Neural cell (in vitro differentiated cells): ENCODE data around the gene ALOX12B. TPM values are rescaled to one million over a fixed set of nuclear protein-coding genes. Genes with fewer than 3 reads are reported as not detected.

Source experiments
- H2AFZ ChIP-seq: fragments of 200-600, 300-800 bp; sonication (generic), shearing (Covaris generic); 2 replicates; pipeline ENCODE4 v1.6.0; 2014; ENCODE audit warnings: low read depth, mild to moderate bottlenecking, antibody characterized with exemption, low read length, moderate library complexity
- H3F3A ChIP-seq: fragments of 200-600 bp; shearing (Covaris generic); 2 replicates; pipeline ENCODE4 v1.6.1; 2016; ENCODE audit warnings: mild to moderate bottlenecking, moderate library complexity, mixed read lengths, antibody characterized with exemption, low read length; ENCODE audit not compliant: insufficient read depth, poor library complexity, severe bottlenecking
- H3K27ac ChIP-seq: fragments of 200-600, 300-800 bp; sonication (generic), shearing (Covaris generic); 2 replicates; pipeline ENCODE4 v1.5.1; 2014; ENCODE audit warnings: mild to moderate bottlenecking, low read length, moderate library complexity
- H3K27me3 ChIP-seq: fragments of 300-800, 200-600 bp; sonication (generic), shearing (Covaris generic); 2 replicates; pipeline ENCODE4 v1.6.0; 2014; ENCODE audit warnings: mild to moderate bottlenecking, low read depth, low read length, moderate library complexity; ENCODE audit not compliant: insufficient read depth
- H3K36me3 ChIP-seq: fragments of 300-800, 200-600 bp; sonication (generic), shearing (Covaris generic); 2 replicates; pipeline ENCODE4 v1.5.1; 2014; ENCODE audit warnings: mild to moderate bottlenecking, antibody characterized with exemption, low read length, moderate library complexity; ENCODE audit not compliant: insufficient read depth
- H3K4me2 ChIP-seq: fragments of 300-800, 200-600 bp; sonication (generic), shearing (Covaris generic); 2 replicates; pipeline ENCODE4 v1.6.0; 2014; ENCODE audit warnings: mild to moderate bottlenecking, low read length
- H3K4me3 ChIP-seq: fragments of 300-800, 200-600 bp; sonication (generic), shearing (Covaris generic); 2 replicates; pipeline ENCODE4 v1.5.1; 2014; ENCODE audit warnings: mild to moderate bottlenecking, low read length, moderate library complexity
- H3K79me2 ChIP-seq: fragments of 200-600 bp; shearing (Covaris generic); replicated peaks from 2 replicates; pipeline ENCODE4 v1.6.0; 2014; ENCODE audit warnings: mild to moderate bottlenecking, low read length, moderate library complexity; ENCODE audit not compliant: insufficient read depth
- H3K9ac ChIP-seq: fragments of 300-800, 200-600 bp; sonication (generic), shearing (Covaris generic); 2 replicates; pipeline ENCODE4 v1.6.1; 2016; ENCODE audit warnings: mild to moderate bottlenecking, low read length, mixed read lengths
- H3K9me2 ChIP-seq: fragments of 200-600 bp; shearing (Covaris generic); 2 replicates; pipeline ENCODE4 v1.6.1; 2016; ENCODE audit warnings: mild to moderate bottlenecking, low read length, mixed read lengths; ENCODE audit not compliant: insufficient read depth
- H3K9me3 ChIP-seq: fragments of 200-600, 300-800 bp; sonication (generic), shearing (Covaris generic); 2 replicates; pipeline ENCODE4 v1.6.1; 2016; ENCODE audit warnings: mild to moderate bottlenecking, mixed run types, low read length, moderate library complexity, mixed read lengths
- H4K20me1 ChIP-seq: fragments of 200-600 bp; shearing (Covaris generic); 2 replicates; pipeline ENCODE4 v1.6.1; 2016; ENCODE audit warnings: mild to moderate bottlenecking, mixed run types; ENCODE audit not compliant: insufficient read depth
- CTCF ChIP-seq: fragments of 450-650 bp; IDR thresholded peaks from 2 replicates; pipeline ENCODE4 v1.5.1; 2014; ENCODE audit warnings: antibody characterized with exemption, mild to moderate bottlenecking, moderate library complexity; ENCODE audit not compliant: poor library complexity, severe bottlenecking
- EP300 ChIP-seq: fragments of 450-650 bp; conservative IDR thresholded peaks from 2 replicates; pipeline ENCODE4 v1.6.1; 2014; ENCODE audit warnings: antibody characterized with exemption, mild to moderate bottlenecking, moderate library complexity; ENCODE audit not compliant: poor library complexity, severe bottlenecking
- MXI1 ChIP-seq: fragments of 450-650 bp; conservative IDR thresholded peaks from 2 replicates; pipeline ENCODE4 v1.6.1; 2014; ENCODE audit warnings: antibody characterized with exemption, mild to moderate bottlenecking; ENCODE audit not compliant: poor library complexity, severe bottlenecking
- RAD21 ChIP-seq: fragments of 450-650 bp; conservative IDR thresholded peaks from 2 replicates; pipeline ENCODE4 v1.6.1; 2014; ENCODE audit warnings: antibody characterized with exemption, mild to moderate bottlenecking, moderate library complexity
- TAF1 ChIP-seq: IDR thresholded peaks from 2 replicates; pipeline ENCODE4 v1.6.1; 2012; ENCODE audit warnings: low read depth
- polyA plus RNA-seq: library from polyadenylated mRNA; depleted of rRNA; stranded (reverse); fragments of >200 nt; gene quantifications from 2 replicates; pipeline ENCODE4 v1.2.3, GENCODE V29; 2014
- TF ChIP-seq, protein P1 (sequence below): IDR thresholded peaks from 2 replicates; pipeline ENCODE4 v1.6.1; 2012; ENCODE audit warnings: borderline replicate concordance

Gene ALOX12B
- polyA plus RNA-seq, 1 donor from 2014 or later: 0.31 TPM

DNA sequence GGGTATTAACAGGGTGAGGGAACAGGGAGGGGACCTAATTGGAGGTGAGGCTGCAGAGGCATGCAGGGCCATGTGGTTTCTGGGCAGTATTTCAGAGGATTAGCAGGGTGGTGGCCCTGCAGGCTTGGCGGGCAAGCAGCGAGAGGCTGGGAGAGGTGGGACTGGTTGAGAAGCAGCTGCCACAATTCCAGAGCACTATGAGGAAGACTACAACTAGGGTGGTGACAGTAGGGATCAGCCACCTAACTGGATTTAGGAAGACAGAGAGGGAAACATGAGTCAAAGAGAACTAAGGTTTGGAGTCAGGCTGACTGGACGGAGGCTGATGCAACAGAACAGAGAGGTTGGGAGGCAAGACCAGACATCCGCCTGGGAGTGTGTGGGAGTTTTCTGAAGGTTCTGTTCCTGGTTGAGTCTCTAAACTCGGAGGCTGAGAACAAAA, 18.5 kb upstream of the ALOX12B start:
- Histone ChIP-seq H3K36me3 (no peaks in the 10 kb centered on the region), H3K9me3 (no peaks in the 10 kb centered on the region), H3K9ac (no peak overlapping the region), H3K27ac (no peak overlapping the region), H3K9me2 (no peaks in the 10 kb centered on the region), H2AFZ (no peak overlapping the region), H3K27me3 (peaks cover 28% of the 10 kb centered on the region), H4K20me1 (no peaks in the 10 kb centered on the region), H3F3A (no peaks in the 10 kb centered on the region), H3K79me2 (no peaks in the 10 kb centered on the region), H3K4me2 (no peak overlapping the region), H3K4me3 (no peak overlapping the region)
- no peak for TF ChIP-seq EP300

DNA sequence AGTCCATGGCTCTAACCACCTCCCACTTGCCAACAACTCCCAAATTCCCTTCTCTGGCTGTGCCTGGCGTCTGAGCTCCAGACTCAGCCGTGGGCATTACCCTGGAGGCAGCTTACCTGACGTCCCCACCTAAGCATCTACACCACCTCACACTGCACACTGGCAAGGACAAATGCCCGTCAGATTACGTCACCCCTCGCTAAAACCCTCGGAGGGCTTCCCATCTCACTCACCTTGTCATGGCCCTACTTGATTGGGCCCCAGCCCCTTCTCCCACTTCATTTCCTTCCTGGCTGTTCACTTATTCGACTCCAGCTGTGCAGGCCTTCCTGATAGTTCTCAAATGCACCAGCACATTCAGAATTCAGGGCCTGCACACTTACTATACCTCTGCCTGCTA, 17.4 kb upstream of the ALOX12B start:
- Histone ChIP-seq H3K79me2 (no peaks in the 10 kb centered on the region), H2AFZ (no peak overlapping the region), H4K20me1 (no peaks in the 10 kb centered on the region), H3K4me3 (no peak overlapping the region), H3K9me2 (no peaks in the 10 kb centered on the region), H3K36me3 (no peaks in the 10 kb centered on the region), H3K27ac (no peak overlapping the region), H3K27me3 (peaks cover 18% of the 10 kb centered on the region), H3K9ac (no peak overlapping the region), H3K4me2 (no peak overlapping the region), H3K9me3 (no peaks in the 10 kb centered on the region), H3F3A (no peaks in the 10 kb centered on the region)
- no peak for TF ChIP-seq MXI1

GRCh38 chr17:8103549-8103948, 16.0 kb upstream of the ALOX12B start:
- peaks cover 5% of the 10 kb centered on the region for H3K27me3 ChIP-seq

More at GRCh38 chr17:8103549-8103948, 16.0 kb upstream of the ALOX12B start:
- no peak overlapping the region for H3K9ac ChIP-seq
- no peak overlapping the region for H3K4me3 ChIP-seq
- no peak overlapping the region for H3K27ac ChIP-seq
- TF ChIP-seq, protein P1, sequence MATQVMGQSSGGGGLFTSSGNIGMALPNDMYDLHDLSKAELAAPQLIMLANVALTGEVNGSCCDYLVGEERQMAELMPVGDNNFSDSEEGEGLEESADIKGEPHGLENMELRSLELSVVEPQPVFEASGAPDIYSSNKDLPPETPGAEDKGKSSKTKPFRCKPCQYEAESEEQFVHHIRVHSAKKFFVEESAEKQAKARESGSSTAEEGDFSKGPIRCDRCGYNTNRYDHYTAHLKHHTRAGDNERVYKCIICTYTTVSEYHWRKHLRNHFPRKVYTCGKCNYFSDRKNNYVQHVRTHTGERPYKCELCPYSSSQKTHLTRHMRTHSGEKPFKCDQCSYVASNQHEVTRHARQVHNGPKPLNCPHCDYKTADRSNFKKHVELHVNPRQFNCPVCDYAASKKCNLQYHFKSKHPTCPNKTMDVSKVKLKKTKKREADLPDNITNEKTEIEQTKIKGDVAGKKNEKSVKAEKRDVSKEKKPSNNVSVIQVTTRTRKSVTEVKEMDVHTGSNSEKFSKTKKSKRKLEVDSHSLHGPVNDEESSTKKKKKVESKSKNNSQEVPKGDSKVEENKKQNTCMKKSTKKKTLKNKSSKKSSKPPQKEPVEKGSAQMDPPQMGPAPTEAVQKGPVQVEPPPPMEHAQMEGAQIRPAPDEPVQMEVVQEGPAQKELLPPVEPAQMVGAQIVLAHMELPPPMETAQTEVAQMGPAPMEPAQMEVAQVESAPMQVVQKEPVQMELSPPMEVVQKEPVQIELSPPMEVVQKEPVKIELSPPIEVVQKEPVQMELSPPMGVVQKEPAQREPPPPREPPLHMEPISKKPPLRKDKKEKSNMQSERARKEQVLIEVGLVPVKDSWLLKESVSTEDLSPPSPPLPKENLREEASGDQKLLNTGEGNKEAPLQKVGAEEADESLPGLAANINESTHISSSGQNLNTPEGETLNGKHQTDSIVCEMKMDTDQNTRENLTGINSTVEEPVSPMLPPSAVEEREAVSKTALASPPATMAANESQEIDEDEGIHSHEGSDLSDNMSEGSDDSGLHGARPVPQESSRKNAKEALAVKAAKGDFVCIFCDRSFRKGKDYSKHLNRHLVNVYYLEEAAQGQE: no peak
- no peak for TF ChIP-seq RAD21
- no peak for TF ChIP-seq TAF1
- no peak for TF ChIP-seq CTCF
- no peaks in the 10 kb centered on the region for H4K20me1 ChIP-seq
- no peaks in the 10 kb centered on the region for H3F3A ChIP-seq
- H3K36me3 ChIP-seq: no peaks in the 10 kb centered on the region
- H3K9me2 ChIP-seq: no peaks in the 10 kb centered on the region
- H3K79me2 ChIP-seq: no peaks in the 10 kb centered on the region
- no peak overlapping the region for H2AFZ ChIP-seq
- no peak overlapping the region for H3K4me2 ChIP-seq
- H3K9me3 ChIP-seq: no peaks in the 10 kb centered on the region
